Trophoblast cell (in vitro differentiated cells and primary cell): Measurements from ENCODE around the gene KAT2A.
A peak's percentile ranks its signal among the peaks of the same experiment; 100 is the strongest.

Experiments used
- DNase-seq, 2 donors: peaks; one replicate each; pipeline ENCODE4 v3.0.0-alpha.2; 2016
- H2AFZ ChIP-seq: 2 replicates; pipeline ENCODE4 v1.6.1; 2013; ENCODE audit warnings: low read length, moderate library complexity, mild to moderate bottlenecking; ENCODE audit not compliant: insufficient read depth, poor library complexity
- H2AK5ac ChIP-seq: 2 replicates; pipeline ENCODE4 v1.6.1; 2013; ENCODE audit warnings: mild to moderate bottlenecking, low read length
- H2BK120ac ChIP-seq: 2 replicates; pipeline ENCODE4 v1.6.1; 2013; ENCODE audit warnings: low read length, mild to moderate bottlenecking, moderate library complexity; ENCODE audit not compliant: insufficient read depth, poor library complexity
- H2BK12ac ChIP-seq: 2 replicates; pipeline ENCODE4 v1.6.1; 2013; ENCODE audit warnings: mild to moderate bottlenecking, low read length, moderate library complexity
- H2BK5ac ChIP-seq: 2 replicates; pipeline ENCODE4 v1.6.1; 2013; ENCODE audit warnings: low read length, low read depth, moderate library complexity, mild to moderate bottlenecking; ENCODE audit not compliant: poor library complexity
- H3K14ac ChIP-seq: 2 replicates; pipeline ENCODE4 v1.6.1; 2013; ENCODE audit warnings: mild to moderate bottlenecking, low read length
- H3K18ac ChIP-seq: 2 replicates; pipeline ENCODE4 v1.6.1; 2013; ENCODE audit warnings: mild to moderate bottlenecking, low read length
- H3K23ac ChIP-seq: 2 replicates; pipeline ENCODE4 v1.6.1; 2013; ENCODE audit warnings: low read length
- H3K27ac ChIP-seq: 2 replicates; pipeline ENCODE4 v1.5.1; 2013; ENCODE audit warnings: low read depth, mild to moderate bottlenecking, inconsistent platforms, low read length, moderate library complexity
- H3K27me3 ChIP-seq: 2 replicates; pipeline ENCODE4 v1.6.1; 2013; ENCODE audit warnings: inconsistent platforms, mild to moderate bottlenecking, low read length, moderate library complexity; ENCODE audit not compliant: insufficient read depth
- H3K36me3 ChIP-seq, 2 experiments: 1 replicate in 1 of 2; 2 replicates in 1 of 2; pipeline ENCODE4 v1.6.1; 2013; ENCODE audit warnings: low read length in 2 of 2, mild to moderate bottlenecking in 2 of 2, moderate library complexity in 1 of 2; ENCODE audit not compliant: insufficient read depth in 2 of 2, control insufficient read depth in 1 of 2
- H3K4ac ChIP-seq: 2 replicates; pipeline ENCODE4 v1.6.1; 2013; ENCODE audit warnings: low read depth, mild to moderate bottlenecking, low read length, moderate library complexity
- H3K4me1 ChIP-seq, 2 experiments: 1 replicate in 1 of 2; 2 replicates in 1 of 2; pipeline ENCODE4 v1.6.1; 2013; ENCODE audit warnings: low read length in 2 of 2, mild to moderate bottlenecking in 2 of 2, moderate library complexity in 1 of 2; ENCODE audit not compliant: insufficient read depth in 2 of 2, control insufficient read depth in 1 of 2
- H3K4me2 ChIP-seq: 2 replicates; pipeline ENCODE4 v1.6.1; 2013; ENCODE audit warnings: inconsistent platforms, mild to moderate bottlenecking, low read length, moderate library complexity
- H3K4me3 ChIP-seq: 2 replicates; pipeline ENCODE4 v1.5.1; 2013; ENCODE audit warnings: mild to moderate bottlenecking, low read depth, low read length, inconsistent platforms
- H3K79me1 ChIP-seq: one replicate; pipeline ENCODE4 v1.6.1; 2013; ENCODE audit warnings: low read length
- H3K79me2 ChIP-seq: 2 replicates; pipeline ENCODE4 v1.6.1; 2013; ENCODE audit warnings: low read length, mild to moderate bottlenecking; ENCODE audit not compliant: control insufficient read depth, insufficient read depth, poor library complexity
- H3K9ac ChIP-seq: 2 replicates; pipeline ENCODE4 v1.6.1; 2013; ENCODE audit warnings: mild to moderate bottlenecking, low read length
- H3K9me3 ChIP-seq: 2 replicates; pipeline ENCODE4 v1.6.1; 2013; ENCODE audit warnings: low read depth, mild to moderate bottlenecking, control low read depth, inconsistent platforms, low read length; ENCODE audit not compliant: insufficient read depth
- H4K12ac ChIP-seq: 2 replicates; pipeline ENCODE4 v1.6.1; 2013; ENCODE audit warnings: low read depth, mild to moderate bottlenecking, low read length, moderate library complexity
- H4K8ac ChIP-seq: 2 replicates; pipeline ENCODE4 v1.6.1; 2013; ENCODE audit warnings: low read depth, mild to moderate bottlenecking, low read length, moderate library complexity
- H4K91ac ChIP-seq: one replicate; pipeline ENCODE4 v1.6.1; 2013; ENCODE audit warnings: low read depth, mild to moderate bottlenecking, low read length, moderate library complexity
- WGBS: extraction: QIAGEN DNeasy Blood & Tissue Kit; methylation state at CpG from one replicate; pipeline ENCODE4 v1.1.7; 2013; ENCODE audit warnings: missing lambda C conversion rate; ENCODE audit not compliant: insufficient read length, insufficient coverage; ENCODE audit errors: extremely low coverage; 5-methylcytosine and 5-hydroxymethylcytosine counted together

KAT2A gene

GRCh38 chr17:42130310-42130936 is 9.3 kb upstream of the KAT2A start:
- Histone ChIP-seq H3K4me1 (peaks cover under 1 to 2% of the 10 kb centered on the region in 2 experiments), H3K27me3 (no peaks in the 10 kb centered on the region), H3K4me3 (no peak overlapping the region), H3K9me3 (peaks cover 1% of the 10 kb centered on the region), H2AK5ac (no peak overlapping the region), H2BK5ac (no peak overlapping the region), H3K27ac (no peak overlapping the region), H3K4me2 (no peak overlapping the region), H3K79me1 (no peaks in the 10 kb centered on the region), H4K12ac (no peak overlapping the region), H3K4ac (no peak overlapping the region), H3K36me3 (peaks cover 43 to 62% of the 10 kb centered on the region in 2 experiments), H3K9ac (no peak overlapping the region), H2AFZ (no peak overlapping the region), H4K8ac (no peak overlapping the region), H3K79me2 (peaks cover 3% of the 10 kb centered on the region), H2BK12ac (no peak overlapping the region), H3K14ac (no peak overlapping the region), H3K18ac (no peak overlapping the region), H3K23ac (no peak overlapping the region), H2BK120ac (no peak overlapping the region), H4K91ac (no peak overlapping the region)
- no CpG with 5 or more reads among the region's 16 CpGs for WGBS
- no peak for DNase-seq

- Histone ChIP-seq H3K14ac (no peak overlapping the region), H2BK12ac (no peak overlapping the region), H3K27me3 (no peaks in the 10 kb centered on the region), H3K9me3 (peaks cover 1% of the 10 kb centered on the region), H3K18ac (no peak overlapping the region), H2AFZ (no peak overlapping the region), H4K8ac (no peak overlapping the region), H3K4ac (no peak overlapping the region), H4K91ac (no peak overlapping the region), H3K36me3 (peaks cover 47 to 66% of the 10 kb centered on the region in 2 experiments), H3K79me2 (peaks cover 3% of the 10 kb centered on the region), H3K9ac (no peak overlapping the region), H3K4me2 (no peak overlapping the region), H2BK5ac (no peak overlapping the region), H3K4me3 (peak overlapping the region; percentile 25), H3K27ac (no peak overlapping the region), H3K23ac (no peak overlapping the region), H3K79me1 (no peaks in the 10 kb centered on the region), H2BK120ac (no peak overlapping the region), H2AK5ac (no peak overlapping the region), H4K12ac (no peak overlapping the region), H3K4me1 (peaks cover 0 to 2% of the 10 kb centered on the region in 2 experiments)
- DNase-seq, result no peak
- WGBS, result no CpG with 5 or more reads among the region's 8 CpGs
These were observed 8.1 kb upstream of the KAT2A start for GRCh38 chr17:42129109-42129837.

GRCh38 chr17:42127414-42127813 is 6.2 kb upstream of the KAT2A start:
- Histone ChIP-seq H2BK5ac (no peak overlapping the region), H2AFZ (no peak overlapping the region), H3K27me3 (no peaks in the 10 kb centered on the region), H3K4me1 (peaks cover 0 to 8% of the 10 kb centered on the region in 2 experiments), H4K91ac (no peak overlapping the region), H3K4ac (no peak overlapping the region), H3K23ac (no peak overlapping the region), H2BK12ac (no peak overlapping the region), H4K8ac (no peak overlapping the region), H3K4me3 (no peak overlapping the region), H3K18ac (no peak overlapping the region), H2BK120ac (no peak overlapping the region), H4K12ac (no peak overlapping the region), H3K27ac (no peak overlapping the region), H2AK5ac (no peak overlapping the region), H3K36me3 (peaks cover 47 to 57% of the 10 kb centered on the region in 2 experiments), H3K4me2 (no peak overlapping the region), H3K14ac (no peak overlapping the region), H3K9me3 (peaks cover 1% of the 10 kb centered on the region), H3K79me1 (no peaks in the 10 kb centered on the region), H3K9ac (no peak overlapping the region), H3K79me2 (no peaks in the 10 kb centered on the region)
- no CpG with 5 or more reads among the region's 6 CpGs for WGBS
- DNase-seq, result no peak

- Histone ChIP-seq H3K36me3 (peaks cover 47 to 57% of the 10 kb centered on the region in 2 experiments), H3K14ac (no peak overlapping the region), H3K9ac (no peak overlapping the region), H2BK12ac (no peak overlapping the region), H3K18ac (no peak overlapping the region), H3K79me2 (no peaks in the 10 kb centered on the region), H3K27ac (no peak overlapping the region), H2BK5ac (no peak overlapping the region), H3K4me1 (peaks cover 0 to 11% of the 10 kb centered on the region in 2 experiments), H3K9me3 (peaks cover 1% of the 10 kb centered on the region), H3K23ac (no peak overlapping the region), H3K4me2 (no peak overlapping the region), H3K27me3 (no peaks in the 10 kb centered on the region), H3K4me3 (no peak overlapping the region), H2AFZ (no peak overlapping the region), H2AK5ac (no peak overlapping the region), H4K12ac (no peak overlapping the region), H4K91ac (no peak overlapping the region), H2BK120ac (no peak overlapping the region), H3K4ac (no peak overlapping the region), H4K8ac (no peak overlapping the region), H3K79me1 (no peaks in the 10 kb centered on the region)
- no peak for DNase-seq
- WGBS, result no CpG with 5 or more reads among the region's 3 CpGs
These were observed 5.7 kb upstream of the KAT2A start for GRCh38 chr17:42126836-42127235.
